ENCODE results near the gene RNF223.
"Not testable (repeated sequence)": the region's sequence is repeated elsewhere in the genome, so short reads cannot be mapped to it uniquely, and the experiment has no call there.

The RNF223 gene

DNA sequence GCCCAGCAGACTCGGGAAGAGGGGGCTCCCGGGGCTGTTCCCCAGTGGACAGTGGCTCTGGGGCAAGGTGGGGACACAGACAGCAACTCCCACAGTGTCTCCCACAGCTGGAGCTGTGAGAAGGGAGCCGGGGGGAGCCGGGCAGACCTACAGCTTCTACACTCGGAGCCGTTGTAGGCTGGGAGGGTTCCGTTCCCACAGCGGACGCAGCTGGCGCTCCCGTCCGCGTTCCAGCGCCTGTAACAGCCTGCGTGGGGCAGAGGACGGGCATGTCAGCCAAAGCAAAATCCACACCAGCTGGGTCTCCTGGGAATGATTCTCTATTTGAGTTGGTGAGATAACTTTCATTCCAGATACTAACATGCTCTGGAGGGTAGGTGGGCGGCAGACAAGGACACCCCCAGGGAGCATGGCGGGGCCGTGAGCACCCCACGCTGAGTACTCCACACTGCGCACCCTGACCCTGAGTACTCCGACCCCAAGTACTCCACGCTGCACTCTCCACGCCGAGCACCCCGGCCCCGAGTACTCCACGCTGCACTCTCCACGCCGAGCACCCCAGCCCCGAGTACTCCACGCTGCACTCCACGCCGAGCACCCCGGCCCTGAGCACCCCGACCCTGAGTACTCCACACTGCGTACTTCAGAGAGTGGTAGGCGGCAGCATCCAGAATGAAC, 13.4 kb upstream of the RNF223 start:
- no peak for DNase-seq (ENCODE audit: low read depth, low spot score)

DNA sequence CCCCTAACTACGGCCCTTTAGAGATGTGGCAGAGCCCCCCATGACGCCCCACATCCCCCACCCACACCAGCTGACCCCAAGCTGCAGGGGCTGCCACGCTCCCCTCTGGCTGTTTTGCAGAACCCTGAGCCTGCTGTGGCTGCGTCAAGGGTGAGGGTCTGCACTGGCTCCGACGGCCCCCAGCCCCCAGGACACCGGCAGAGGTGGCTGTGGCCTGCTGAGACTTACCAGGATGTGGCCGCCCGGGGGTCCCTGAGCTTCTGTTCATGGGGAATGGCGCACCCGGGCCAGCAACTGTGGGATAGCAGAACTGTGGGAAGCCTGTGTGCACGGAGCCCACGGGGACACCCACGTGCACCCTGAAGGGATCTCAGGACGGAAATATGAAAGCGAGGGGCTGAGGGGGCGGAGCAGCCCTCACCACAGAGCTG, 12.8 kb upstream of the RNF223 start:
- DNase-seq (ENCODE audit: low read depth, low spot score): no peak

- DNase-seq (ENCODE audit: low read depth, low spot score): no peak
These were observed 12.1 kb upstream of the RNF223 start for GRCh38 chr1:1085911-1086841.

DNA sequence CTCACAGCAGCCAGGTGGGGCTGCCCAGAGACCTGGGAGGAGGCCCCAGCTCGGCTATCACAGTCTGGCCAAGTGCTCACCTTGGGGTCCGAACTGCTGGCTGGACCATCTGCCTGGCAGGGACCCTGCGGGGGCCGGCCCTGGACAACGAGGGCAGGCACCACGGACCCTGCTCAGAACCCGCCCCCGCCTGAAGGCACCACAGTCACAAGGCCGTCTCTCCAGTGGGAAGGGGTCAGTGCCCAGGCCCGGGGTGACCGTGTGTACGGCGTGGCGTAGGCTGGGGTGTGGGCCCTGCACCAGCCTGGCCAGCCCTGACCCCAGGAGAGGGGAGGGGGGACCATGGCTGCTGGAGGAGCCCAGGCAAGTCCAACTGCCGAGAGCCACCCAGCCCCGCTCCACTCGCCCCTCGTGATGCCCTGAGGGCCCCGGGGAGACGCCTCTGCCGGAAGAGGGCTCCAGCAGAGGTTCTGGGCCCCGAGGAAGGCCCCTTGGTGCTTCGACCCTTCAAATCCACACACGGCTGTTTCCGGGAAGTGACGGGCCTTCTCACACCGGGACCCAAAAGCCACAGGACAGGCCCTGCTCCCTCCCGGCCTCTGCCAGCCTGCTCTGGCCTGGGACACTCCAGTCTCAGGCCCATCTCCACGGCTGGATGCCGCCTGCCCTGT, 11.2 kb upstream of the RNF223 start:
- DNase-seq (ENCODE audit: low read depth, low spot score): no peak

- no peak for DNase-seq (ENCODE audit: low read depth, low spot score)
These were observed 10.5 kb upstream of the RNF223 start for GRCh38 chr1:1084372-1085170.

- DNase-seq (ENCODE audit: low read depth, low spot score): no peak
These were observed 9.6 kb upstream of the RNF223 start for GRCh38 chr1:1083416-1084371.

DNA sequence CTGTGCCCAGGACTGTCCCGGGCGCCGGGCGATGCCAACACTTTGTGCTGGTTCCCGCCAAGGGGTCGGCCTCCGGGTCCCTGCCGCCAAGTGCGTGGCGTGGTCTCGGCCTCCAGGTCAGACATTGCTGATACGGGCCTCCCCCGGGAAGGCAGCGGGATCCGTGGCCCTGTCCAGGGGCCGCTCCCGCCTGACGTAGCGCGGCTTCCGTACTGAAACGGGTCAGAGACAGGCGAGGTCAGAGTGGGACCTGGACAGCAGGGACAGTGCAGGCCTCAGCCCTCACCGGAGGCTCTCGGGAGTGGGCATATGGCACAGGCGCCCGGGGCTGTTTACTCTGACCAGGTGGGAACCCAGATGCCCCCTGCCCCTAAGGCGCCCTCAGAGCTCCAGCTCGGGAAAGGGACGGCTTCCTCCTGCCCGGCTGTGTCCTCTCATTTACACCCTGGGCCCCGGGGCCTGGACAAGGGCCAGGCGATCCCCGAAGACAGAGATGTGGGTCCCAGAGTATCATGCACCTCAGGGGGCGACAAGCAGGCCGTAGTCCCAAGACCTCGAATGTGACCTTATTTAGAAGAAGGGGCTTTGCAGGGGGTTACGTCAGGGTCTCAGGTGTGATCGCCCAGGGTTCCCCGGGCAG, 8.8 kb upstream of the RNF223 start:
- DNase-seq (ENCODE audit: low read depth, low spot score): no peak

- no peak for DNase-seq (ENCODE audit: low read depth, low spot score)
These were observed 8.2 kb upstream of the RNF223 start for GRCh38 chr1:1082239-1082775.

DNA sequence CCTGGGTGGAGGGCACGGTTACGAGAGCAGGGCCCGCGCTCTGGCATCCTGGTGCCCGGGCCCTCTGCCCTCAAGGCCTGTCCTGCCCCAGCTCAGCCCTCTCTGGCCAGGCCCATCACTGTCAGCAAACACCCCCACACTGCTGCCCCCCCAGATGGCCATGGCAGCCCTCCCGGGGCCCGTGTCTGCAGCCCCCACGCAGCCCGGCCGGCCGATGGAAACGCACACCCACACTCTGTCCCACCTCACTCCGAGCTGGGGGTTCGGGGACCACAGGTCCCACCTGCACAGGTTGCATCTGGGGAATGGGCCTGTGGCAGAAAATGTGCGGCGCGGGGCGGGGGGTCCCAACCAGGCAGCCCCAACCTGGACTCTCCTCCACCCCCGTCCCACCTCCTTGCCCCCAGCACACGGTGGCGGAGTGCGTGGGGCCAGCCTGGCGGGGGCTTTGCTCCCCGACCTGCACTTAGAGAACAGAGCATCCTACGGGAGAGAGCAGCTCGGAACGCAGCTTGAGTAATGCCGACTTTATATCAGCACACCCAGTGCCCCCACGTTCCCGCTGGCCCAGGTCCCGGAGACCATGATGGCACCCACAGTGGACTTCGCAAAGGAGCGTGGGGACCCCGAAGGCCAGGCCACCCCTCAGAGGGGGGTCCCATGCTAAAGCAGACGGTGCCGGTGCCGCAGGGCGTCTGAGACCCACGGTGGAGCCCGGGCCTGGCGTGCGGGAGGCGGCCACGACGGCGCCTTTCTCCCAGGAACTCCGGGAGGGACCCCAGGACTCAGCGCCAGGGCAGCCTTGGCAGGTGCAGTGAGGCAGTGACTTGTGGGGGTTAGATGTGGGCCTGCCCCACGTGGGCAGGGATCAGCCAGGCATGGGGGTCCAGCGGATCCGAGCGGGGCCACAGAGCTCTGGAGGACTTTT, 7.5 kb upstream of the RNF223 start:
- DNase-seq (ENCODE audit: low read depth, low spot score): no peak

- DNase-seq (ENCODE audit: low read depth, low spot score): no peak
These were observed 6.8 kb upstream of the RNF223 start for GRCh38 chr1:1080951-1081310.

GRCh38 chr1:1080122-1080757, 6.1 kb upstream of the RNF223 start:
- peak; percentile 82 for DNase-seq (ENCODE audit: low read depth, low spot score)

DNA sequence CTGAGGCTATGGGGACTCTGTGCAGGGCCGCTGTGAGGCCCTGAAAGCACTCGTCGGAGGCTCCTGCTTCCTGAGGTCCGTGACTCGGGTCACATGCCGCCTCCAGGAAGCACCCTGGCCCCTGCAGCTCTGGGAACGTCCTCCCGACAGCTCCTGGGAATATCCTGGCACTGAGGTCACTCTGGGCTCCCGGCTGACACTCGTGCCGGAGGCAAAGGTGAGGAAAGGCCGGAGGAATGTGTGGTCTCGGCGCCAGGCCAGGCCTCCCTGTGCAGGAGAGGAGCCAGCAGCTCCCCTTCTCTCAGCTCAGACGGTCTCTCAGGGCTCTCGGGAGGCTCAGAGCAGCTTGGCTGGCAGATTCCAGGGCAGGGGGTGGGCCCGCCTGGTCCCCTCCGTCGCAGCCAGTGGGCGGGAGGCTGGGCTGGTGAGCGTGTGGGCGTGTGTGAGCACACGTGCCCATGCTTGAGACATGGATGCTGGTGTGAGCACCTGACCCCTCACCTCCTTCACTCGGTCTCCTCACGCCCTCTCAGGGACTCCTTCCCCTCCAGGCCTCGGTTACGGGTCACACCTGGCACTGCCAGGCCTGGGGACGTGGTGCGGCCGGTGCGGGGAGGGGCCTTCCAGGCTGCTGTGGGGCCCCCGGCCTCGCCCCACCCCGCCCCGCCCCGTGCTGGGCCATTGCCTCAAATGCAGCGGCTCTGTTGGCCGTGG, 5.5 kb upstream of the RNF223 start:
- peak; percentile 97 for DNase-seq (ENCODE audit: low read depth, low spot score)

GRCh38 chr1:1077396-1077795, 3.3 kb upstream of the RNF223 start:
- not testable (repeated sequence) for DNase-seq (ENCODE audit: low read depth, low spot score)

GRCh38 chr1:1075148-1075935, 1.2 kb upstream of the RNF223 start:
- no peak for DNase-seq (ENCODE audit: low read depth, low spot score)

DNA sequence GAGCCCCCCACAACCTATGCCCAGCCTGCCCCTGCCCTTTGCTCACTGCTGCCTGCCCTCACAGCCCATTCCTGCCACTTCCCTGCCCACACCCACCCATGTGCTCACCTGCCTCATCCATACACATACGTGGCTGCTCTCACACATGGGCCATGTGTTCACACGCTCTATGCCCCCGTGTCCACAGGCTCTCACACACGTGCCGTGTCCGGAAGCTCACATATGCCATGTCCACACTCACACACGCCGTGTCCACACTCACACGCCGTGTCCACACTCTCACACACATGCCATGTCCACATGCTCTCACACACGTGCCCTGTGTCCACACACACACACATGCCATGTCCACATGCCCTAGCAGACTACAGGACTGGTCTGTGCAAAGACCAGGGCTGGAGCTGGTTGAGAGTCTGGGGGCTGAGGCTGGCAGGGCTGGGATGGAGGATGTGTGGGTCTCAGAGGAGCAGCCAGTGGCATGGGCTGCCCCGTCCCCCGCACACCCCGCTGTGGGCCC, 583 bp upstream of the RNF223 start:
- DNase-seq (ENCODE audit: low read depth, low spot score): no peak

All from astrocyte of the hippocampus (primary cell).